HG03103 (cell line): ENCODE measurements around the gene CDC25A.
"Not testable (repeated sequence)": the region's sequence is repeated elsewhere in the genome, so short reads cannot be mapped to it uniquely, and the experiment has no call there.

Experiments
- ATAC-seq: cut with Tn5 transposase; IDR thresholded peaks from one replicate; pipeline ENCODE4 v1.9.1; 2021; ENCODE audit warnings: low read depth; ENCODE audit not compliant: unreplicated experiment

CDC25A gene

DNA sequence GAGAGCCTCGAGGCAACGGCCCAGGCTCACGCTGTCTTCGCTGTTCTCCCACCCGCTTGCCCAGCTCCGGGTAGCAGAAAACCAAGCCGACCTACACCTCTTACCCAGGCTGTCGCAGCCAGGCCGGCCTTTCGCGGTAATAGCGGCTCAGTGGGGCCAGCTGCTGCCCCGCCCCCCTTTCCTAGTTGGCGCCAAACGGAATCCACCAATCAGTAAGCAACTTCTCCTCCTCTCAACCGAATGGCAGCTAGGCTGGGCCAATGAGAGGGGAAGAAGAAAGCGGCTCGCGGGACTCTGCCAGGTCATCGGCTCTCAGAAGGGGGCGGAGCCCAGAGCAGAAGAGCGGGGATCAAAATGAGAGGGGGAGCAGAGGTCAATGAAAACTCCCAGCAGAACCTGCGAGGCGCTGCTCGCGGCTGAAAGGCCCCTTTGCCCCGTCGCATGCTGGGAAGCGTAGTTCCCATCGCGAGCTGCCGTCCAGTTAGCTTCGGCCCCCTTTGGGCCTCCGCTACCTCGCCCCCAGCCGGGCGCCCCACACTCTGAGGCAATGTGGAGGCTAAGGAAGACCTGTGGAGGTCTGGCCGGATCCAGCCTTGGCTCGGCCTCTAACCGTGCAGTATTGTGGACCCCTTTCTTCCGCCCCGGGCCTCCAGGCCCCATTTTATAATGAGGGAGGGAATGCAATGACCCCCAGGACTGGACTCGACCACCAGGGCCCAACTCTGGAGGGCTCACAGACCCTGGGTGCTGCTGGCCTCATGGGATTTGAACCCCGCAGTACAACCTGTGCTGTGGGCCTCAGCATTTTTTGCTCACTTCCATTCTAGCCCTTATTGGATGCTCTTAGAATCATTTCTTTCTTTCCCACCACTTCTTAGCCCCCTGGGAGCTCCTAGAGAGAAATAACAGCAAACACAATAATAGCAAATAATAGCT lies at the start of gene CDC25A:
Gene CDC25A, minus strand, starts transcription at position 152 of the 936 bp plus-strand sequence. CDS start 470 bp downstream, outside the sequence.
- peak; percentile 91 for ATAC-seq

- no peak for ATAC-seq
Observed at GRCh38 chr3:48236531-48236930, 48.3 kb upstream of the CDC25A start.

- no peak for ATAC-seq
Observed at GRCh38 chr3:48233542-48233941, 45.3 kb upstream of the CDC25A start.

GRCh38 chr3:48232734-48233133 lies 44.5 kb upstream of the CDC25A start:
- ATAC-seq, result peak; percentile 67

GRCh38 chr3:48232232-48232631 lies 44.0 kb upstream of the CDC25A start:
- ATAC-seq, result no peak

- no peak for ATAC-seq
Observed at GRCh38 chr3:48226939-48227338, 38.7 kb upstream of the CDC25A start.

DNA sequence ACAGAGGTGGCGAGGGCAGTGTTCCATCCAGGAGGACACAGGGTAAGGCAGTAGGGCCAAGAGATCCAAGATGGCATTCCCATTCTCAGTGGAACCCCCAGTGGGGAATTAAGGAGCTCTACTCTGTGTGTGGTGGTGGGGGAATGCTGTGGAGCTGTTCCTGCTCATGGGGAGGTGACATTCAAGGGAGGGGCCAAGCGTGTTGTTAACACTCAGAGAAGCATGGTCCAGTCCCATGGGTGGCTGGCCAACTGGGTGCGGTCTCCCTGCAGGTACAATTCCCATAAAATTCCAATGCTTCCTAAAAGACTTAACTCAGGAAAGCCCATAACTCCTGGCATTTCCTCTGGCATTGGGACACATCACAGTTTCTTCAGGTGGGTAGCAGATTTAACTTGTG lies 37.4 kb upstream of the CDC25A start:
- ATAC-seq, result no peak

- peak; percentile 58 for ATAC-seq
Observed at GRCh38 chr3:48222616-48223513, 34.6 kb upstream of the CDC25A start, which contains the start of gene CAMP. Gene CAMP (plus strand): TSS chr3:48223495. CDS start chr3:48223512, 17 bp downstream.

GRCh38 chr3:48220746-48221145 lies 32.5 kb upstream of the CDC25A start:
- no peak for ATAC-seq

DNA sequence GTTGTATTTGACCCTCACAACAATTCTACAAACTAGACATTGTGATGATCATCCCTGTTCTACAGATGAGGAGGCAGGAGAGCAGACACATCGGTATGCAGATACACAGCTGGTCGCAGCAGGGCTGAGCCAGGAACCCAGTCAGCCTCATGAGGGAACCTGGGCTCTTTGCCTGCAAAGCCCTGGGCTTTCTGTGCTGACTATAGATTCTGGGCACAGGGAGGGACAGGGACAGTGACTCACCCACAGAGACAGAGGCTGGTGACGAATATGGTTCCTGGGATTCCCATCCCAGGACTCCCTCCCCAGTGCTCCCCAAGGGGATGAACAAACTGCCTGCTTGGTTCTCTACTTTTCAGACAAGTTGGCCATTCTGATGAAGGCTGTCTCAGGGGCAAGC lies 31.3 kb upstream of the CDC25A start:
- no peak for ATAC-seq

DNA sequence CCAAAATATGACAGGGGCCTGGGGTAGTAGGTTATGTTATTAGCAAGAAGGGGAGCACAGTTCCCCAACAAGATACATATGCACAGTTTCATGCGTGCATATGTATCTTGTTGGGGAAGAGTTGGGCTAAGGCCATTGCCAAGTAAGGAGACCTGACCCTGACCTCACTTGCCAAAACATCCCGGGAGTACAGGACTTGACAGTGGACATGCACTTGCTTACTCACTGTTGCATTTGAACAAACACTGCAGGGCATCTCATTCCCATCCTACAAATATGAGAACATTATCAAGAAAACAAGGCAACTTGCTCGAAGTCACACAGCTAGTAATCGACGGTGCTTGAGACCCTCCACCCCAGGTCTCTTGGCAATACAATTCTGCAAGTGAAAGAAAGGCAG lies 30.3 kb upstream of the CDC25A start:
- no peak for ATAC-seq

DNA sequence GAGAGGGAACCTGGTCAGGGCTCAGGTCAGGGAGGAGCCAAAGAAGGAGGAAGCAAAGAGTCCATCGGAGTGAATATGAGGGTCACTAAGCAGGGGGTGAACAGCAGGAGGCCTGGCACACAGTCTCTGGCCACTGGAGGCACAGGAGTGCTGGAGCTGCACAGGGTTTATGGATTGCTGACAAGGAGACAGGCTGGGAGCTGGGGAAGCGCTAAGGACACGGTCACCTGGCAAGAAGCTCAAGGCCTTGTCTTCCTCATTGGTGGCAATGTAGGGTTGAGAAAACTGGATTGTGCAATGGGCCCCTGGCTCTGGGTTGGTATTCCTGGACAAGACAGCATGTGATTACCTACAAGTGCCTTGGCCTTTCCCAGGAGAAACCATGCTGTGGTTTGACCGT lies 29.2 kb upstream of the CDC25A start:
- no peak for ATAC-seq

- ATAC-seq, result no peak
Observed at GRCh38 chr3:48215876-48216275, 27.7 kb upstream of the CDC25A start.

GRCh38 chr3:48215466-48215865 lies 27.2 kb upstream of the CDC25A start:
- ATAC-seq, result no peak

DNA sequence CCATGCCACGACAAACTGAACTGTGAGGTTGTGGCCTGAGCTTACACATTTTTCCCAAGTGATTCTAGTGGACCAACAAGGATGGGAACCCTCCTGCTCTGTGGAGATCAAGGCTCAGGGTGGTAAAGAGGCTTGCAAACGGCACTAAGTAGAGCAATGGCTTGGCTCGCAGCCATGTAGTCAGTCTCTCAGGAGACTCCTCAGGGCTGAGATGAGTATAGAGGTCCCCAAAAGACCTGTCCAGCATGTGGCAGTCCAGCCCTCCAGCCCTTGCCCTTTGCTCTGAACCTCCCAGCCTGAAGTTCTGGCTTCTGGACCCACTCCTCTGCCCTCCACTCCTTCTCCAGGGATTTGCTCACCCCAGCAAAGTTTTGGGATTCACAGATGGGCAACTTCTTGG lies 26.8 kb upstream of the CDC25A start:
- ATAC-seq, result no peak

DNA sequence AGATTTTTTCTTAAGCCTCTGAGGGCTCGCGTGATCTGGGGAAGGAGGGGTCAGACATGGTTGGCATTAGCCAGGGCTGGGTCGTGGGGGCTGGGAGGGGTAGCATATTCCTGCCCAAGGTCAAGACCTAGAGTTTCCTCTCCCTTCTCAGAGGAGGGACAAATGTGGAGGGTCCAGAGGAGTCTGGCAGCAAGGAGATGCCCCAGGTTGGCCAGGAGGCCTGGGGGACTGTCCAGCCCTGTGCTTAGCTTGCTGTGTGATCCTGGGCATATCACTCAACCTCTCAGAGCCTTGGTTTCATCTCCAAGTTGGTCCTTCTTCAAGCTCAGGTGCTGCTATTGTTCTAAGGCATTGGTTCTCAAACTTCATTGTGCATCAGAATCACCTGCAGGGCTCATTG lies 26.0 kb upstream of the CDC25A start:
- ATAC-seq, result no peak

GRCh38 chr3:48211776-48212175 lies 23.6 kb upstream of the CDC25A start:
- not testable (repeated sequence) for ATAC-seq

DNA sequence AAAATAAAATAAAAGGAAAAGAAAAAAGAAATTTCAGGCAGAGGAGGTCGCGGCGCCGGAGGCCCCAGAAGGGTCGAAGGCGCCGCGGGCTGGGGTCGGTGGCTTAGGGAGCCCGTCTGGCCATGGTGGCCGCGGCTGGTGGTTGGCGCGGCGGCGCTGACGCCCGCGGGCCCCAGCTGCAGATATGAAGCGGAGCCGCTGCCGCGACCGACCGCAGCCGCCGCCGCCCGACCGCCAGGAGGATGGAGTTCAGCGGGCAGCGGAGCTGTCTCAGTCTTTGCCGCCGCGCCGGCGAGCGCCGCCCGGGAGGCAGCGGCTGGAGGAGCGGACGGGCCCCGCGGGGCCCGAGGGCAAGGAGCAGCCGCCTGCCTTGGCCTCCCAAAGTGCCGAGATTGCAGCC lies 22.3 kb upstream of the CDC25A start:
- not testable (repeated sequence) for ATAC-seq

DNA sequence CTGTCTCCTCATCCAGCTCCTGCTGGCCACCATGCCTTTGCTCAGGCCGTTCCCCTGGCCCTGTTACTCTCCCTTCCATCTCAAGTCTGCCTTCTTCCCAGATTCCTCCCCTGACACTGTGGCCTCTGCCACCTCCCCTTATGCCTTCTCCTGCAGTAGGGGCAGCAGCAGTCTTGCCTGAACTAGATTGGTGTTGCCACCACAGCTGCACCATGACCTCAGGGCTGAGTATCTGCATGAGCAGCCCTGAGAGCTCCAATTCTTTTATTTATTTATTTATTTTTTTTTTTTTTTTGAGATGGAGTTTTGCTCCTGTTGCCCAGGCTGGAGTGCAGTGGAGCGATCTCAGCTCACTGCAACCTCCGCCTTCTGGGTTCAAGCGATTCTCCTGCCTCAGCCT lies 21.2 kb upstream of the CDC25A start:
- ATAC-seq, result no peak

- ATAC-seq, result no peak
Observed at GRCh38 chr3:48208076-48208475, 19.9 kb upstream of the CDC25A start.

GRCh38 chr3:48202632-48203031 lies 14.4 kb upstream of the CDC25A start:
- ATAC-seq, result no peak
